HG03378 (cell line): ENCODE data around the gene MARK4.
"Not testable (repeated sequence)": the region's sequence is repeated elsewhere in the genome, so short reads cannot be mapped to it uniquely, and the experiment has no call there.

ENCODE experiments used
- ATAC-seq: cut with Tn5 transposase; IDR thresholded peaks from one replicate; pipeline ENCODE4 v1.9.1; 2021; ENCODE audit warnings: mild to moderate bottlenecking, moderate library complexity; ENCODE audit not compliant: unreplicated experiment

MARK4 gene

DNA sequence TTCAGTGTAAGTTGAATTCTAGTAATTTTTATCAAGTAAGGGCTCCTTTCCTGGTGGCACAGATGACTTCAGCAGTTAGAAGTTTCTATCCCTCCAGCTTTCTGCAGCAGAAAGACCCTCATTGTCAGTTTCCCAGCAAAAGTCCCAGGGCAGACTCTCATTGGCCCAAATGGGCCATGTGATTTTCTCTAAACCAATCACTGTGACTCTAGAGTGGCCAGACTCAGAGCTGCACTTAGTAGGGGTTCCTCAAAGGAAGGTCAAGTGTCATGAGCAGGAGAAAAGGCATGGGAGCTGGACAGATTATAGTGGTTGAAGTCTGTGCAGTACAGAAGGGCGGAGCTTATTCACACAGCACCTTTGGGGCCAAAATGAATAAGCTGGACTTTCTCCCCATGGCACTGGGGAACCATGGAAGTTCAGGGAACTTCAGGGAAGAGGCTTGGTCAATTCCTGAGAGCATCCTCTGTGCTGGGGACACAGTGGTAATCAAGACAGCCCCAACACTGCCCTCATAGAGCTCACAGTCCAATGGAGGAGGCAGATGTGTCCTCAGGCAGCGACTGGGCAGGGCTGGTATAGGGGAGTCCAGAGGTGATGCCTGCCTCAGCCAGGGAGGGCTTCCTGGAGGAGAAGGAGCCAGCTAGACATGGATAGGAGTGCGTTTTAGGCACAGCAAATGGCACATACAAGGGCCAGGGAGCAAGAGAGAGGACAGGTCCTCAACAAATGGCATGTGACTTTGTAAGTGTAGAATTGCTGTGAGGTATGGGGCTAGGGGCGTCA, 53.3 kb downstream of the MARK4 start:
- ATAC-seq = no peak

DNA sequence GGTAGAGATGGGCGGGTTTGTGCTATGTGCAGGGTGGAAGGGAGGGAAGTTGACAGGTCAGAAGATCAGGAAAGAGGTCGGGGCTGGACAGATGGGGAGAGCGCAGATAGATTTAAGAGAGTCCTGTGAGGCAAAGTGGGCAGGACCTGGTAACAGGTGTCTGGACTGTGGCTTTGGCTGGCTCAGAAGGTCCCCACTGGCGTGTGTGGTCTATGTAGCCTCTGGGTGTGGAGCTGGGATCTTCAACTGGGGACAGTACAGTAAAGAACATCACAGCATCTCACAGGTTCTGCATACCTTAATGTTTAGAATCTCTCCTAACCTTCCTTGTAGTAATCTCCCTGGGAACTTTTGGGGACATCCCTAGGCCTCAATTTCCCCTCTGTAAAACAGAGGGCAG, 53.9 kb downstream of the MARK4 start:
- ATAC-seq = no peak

DNA sequence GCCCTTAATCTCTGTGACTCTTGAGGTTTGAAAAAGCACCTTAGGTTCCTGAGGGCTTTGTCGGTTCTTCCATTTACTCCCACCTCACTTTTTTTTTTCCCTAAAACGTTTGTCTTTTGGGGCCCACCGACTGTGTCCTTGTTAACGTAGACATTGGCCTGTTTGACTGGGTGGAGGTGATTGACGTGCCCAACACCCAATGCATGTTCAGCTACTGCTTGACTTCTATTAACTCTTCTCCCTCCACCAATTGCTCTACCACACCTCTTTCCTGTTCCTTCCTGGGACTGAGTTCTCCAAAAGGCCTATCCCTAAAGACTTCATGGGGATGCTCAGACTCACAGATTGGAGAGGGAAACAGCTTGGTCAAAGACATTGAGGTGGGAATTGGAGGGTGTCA, 54.4 kb downstream of the MARK4 start:
- no peak for ATAC-seq

DNA sequence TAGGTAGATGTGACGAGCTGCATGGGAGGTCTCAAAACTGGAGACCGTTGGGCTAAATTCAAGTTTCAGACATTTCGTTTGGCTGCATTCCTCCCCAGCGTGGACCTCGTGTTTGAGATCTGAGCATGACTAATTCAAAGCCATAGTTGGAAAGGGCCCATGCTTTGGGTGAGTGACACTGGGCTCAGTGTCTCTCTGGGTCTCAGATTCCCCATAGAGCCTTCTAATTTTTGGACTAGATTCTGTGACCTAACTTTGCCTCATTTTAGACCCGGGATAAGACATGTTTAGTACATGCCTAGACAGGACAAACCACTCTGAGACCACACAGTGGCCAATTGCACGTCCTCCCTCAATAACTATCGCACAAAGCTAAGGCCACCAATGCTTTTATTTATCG, 55.0 kb downstream of the MARK4 start:
- no peak for ATAC-seq

DNA sequence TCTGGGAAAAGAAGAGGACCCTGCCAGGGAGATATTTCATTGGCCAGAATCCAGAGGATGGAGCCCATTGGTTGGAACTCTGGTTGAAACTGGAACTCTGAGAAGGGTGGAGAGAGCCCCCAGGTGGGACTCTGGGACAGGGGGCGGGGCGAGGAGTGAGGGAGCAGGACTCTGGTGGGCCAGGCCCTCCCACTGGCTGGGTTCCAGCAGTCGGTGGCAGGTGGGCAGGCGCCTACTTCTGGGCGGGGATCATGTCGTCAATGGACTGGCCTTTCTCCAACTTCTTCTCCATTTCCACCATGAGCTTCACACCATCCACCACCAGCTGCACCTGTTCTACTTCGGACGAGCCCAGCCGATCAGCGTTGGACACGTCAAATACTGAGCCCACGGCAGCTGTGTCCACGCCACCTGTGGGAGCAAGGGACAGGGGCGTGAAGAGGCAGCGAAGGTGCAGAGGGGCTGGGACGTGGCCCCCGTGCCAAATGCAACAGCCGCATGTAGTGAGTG, 55.5 kb downstream of the MARK4 start:
- ATAC-seq = no peak

DNA sequence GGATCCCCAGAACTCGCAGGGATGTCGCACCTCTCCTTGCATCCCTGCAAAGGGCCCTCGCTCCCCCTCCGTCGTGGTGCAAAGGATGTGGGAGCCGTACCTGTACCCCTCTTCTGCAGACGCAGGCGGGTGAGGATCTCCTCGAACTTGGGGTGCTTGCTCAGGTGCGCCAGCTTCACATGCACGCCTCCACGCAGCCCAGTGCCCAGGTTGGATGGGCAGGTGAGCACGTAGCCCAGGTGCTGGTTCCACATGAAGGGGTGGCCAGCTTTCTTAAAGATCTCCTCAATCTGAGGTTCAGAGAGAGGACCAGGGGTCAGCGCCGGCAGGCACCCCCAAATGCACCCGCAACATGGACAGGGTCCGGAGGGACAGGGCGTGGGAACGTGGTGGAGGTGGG, 56.3 kb downstream of the MARK4 start:
- no peak for ATAC-seq

DNA sequence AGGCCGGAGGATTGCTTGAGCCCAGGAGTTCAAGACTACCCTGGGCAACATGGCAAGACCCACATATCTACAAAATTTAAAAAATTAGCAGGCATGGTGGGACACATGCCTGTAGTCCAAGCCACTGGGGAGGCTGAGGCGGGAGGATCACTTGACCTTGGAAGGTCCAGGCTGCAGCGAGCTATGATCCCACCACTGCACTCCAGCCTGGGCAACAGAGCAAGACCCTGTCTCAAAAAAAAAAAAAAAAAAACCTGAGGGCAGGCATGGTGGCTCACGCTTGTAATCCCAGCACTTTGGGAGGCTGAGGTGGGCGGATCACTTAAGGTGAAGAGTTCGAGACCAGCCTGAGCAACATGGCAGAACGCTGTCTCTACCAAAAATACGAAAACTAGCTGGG, 58.3 kb downstream of the MARK4 start:
- ATAC-seq = not testable (repeated sequence)

DNA sequence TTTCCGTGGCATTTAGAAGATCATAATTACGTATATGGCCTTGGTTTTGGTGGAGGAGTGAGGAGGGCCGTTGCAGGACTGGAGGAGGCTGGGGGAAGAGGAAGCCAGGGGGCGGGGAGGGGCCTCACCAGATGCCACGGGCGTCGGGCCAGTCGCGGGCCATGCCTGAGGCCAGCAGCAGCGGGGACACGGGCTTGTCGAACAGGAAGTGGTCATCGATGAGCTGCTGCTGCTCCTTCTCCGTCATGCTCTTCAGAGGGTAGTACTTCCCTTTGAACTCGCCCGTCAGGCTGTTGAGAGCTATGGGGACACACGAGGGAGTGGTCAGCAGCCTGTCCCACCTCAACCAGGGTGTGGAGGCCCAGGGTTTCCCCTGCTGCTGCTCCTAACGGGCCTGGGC, 60.5 kb downstream of the MARK4 start:
- no peak for ATAC-seq

DNA sequence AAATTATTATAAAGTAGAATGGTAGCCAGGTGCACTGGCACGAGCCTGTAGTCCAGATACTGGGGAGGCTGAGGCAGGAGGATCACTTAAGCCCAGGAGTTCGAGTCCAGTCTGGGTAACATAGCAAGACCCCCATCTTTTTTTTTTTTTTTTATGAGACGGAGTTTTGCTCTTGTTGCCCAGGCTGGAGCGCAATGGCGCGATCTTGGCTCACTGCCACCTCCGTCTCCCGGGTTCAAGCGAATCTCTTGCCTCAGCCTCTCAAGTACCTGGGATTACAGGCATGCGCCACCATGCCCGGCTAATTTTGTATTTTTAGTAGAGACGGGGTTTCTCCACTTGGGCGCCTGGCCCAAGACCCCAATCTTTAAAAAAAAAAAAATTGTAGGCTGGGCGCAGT, 61.2 kb downstream of the MARK4 start:
- not testable (repeated sequence) for ATAC-seq

DNA sequence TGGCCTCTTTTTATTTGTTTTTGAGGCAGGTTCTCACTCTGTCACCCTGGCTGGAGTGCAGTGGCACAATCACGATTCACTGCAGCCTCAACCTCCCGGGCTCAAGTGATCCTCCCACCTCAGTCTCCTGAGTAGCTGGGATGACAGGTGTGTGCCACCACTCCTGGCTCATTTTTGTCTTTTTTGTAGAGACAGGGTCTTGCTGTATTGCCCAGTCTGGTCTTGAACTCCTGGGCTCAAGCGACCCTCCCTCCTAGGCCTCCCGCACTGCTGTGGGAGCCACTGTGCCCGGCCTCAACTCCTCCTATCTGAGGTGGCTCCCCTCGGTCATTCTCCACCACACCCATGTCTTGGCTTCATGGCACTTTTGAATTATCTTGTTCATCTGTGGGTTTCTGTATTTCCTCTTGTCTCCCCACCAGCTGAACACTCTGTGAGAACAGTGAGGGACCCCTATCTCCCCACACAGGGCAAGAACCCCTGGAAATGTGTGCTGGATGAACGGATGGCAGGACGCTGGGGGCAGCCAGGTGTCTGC, 63.7 kb downstream of the MARK4 start:
- ATAC-seq = no peak

DNA sequence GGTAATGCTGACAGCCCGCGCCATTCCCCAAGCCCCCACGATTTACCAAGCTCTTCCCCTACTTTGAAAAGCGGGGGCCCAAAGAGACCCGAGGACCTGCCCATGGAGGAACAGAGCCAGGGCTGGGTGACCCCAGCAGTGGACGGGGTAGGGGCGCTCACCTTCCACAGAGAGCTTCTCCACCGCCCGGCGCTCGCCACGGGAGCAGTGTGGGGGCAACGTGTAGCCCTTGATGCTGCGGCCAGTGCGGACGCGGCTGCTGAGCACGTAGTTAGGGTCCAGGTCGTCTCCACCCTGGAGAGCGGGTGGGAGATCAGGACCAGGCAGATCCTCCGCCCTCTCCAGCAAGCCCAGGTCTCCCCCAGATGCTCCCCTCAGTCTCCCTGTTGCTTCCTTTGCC, 64.2 kb downstream of the MARK4 start:
- ATAC-seq = no peak

DNA sequence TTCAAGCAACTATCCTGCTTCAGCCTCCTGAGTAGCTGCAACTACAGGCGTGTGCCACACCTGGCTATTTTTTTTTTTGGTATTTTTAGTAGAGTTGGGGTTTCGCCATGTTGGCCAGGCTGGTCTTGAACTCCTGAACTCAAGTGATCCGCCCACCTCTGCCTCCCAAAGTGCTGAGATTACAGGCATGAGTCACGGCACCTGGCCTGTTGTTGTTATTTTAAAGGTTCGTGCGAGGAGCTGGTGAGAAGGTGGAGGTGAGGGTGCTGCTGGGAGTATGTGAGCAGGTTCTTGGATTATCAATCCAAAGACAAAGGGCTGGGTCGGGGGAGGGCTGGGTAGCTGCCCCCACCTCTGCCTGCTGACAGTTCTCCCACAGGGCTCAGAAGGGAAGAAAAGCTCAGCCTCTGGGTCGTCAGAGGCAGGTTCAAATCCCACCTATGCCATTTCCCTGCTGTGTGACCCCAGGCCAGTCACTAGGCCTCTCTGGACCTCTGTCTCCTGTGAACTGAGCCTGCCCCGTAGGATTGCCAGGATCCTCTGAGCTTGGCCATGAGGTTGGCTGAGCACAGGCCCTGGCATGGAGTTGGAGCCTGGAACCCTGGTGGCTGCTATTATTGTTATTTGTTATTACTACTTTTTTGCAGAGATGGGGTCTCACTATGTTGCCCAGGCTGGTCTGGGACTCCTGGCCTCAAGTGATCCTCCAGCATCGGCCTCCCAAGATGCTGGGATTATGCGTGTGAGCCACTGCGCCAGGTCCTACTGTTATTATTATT, 70.1 kb downstream of the MARK4 start:
- ATAC-seq = no peak

DNA sequence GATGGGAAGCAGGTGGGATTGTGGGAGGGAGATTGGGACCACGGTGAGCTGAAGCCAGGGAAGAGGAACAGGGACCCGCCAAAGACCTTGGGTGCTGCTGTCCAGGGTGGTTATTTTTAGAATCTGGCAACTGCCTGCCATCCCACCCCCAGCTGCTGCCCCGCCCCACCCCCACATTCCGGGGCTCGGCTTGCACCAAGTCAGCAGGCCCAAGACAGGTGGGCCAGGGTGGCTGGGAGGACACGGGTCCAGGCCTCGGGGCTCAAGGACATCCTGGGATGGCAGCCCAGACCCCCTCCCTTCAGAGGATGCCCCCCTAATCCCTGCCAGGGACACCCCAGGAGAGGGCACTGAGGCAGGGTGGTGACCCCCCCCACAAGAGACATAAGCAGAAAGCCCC, 70.8 kb downstream of the MARK4 start:
- no peak for ATAC-seq

DNA sequence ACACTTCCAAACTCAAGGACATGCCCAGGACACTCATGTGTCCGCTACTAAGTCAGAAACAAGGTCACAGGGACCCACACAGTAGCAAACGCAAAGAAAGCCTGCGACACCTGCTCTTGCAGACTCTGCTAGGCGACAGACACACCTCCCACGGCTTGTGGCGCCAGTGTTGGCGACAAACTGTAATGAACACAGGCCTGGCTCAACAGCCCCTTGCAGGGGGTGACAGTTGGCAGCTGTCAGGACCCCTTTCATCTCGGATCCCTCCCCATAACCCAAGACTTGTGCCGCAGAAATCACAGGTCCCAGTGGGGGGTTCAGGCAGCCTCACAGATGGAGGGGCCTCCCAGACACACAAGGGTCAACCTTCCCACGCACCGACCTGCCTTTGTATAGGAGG, 71.2 kb downstream of the MARK4 start:
- no peak for ATAC-seq

DNA sequence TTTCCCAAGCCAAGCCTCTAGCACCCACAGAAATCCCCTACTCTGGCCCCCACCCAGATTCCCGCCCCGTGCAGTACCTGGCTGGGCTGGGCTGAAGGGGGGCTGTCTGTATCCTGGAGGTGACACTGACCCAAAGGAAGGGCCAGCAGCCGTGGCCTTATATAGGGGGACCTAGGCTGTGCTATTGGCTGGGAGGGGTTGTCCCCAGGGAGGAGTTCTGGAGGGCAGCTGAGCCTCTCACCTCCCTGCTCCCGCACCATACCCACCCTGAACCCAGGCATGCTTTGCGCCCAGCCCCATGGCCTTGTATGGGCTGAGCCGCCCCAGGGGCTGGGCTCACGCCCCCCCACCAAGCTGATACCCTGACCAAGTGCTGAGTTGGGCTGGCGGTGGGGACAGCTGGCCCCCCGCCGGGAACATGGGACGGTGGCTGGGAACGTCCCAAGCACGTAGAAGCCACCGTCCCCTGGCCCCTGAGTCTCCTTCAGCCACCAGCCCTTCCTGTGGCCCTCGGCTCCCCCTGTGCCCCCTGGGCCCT, 71.7 kb downstream of the MARK4 start, which contains the start of gene CKM:
Gene CKM (minus strand): TSS at position 132 of the 538 bp plus-strand sequence. CDS start 3,162 bp downstream, outside the sequence.
- ATAC-seq = no peak

DNA sequence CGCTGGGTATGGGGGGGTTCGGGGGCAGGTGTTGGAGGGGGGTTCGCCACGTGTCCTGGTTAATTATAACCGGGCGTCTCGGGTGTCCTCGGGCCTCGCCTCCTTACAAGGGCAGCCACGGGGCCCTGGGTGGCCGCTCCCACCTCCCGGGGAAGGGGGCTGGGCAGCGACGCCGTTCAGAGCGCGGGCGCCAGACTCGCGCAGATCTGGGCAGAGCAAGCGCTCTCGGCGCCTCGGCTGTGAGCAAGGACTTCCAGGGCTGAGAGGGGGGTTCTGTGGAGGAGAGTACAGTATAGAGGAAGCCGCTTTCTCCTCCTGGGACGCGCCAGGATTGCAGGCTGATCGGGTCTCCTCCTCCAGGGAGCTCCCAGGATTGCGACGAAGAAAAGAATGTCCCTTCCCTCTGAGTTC, 72.6 kb downstream of the MARK4 start:
- no peak for ATAC-seq

DNA sequence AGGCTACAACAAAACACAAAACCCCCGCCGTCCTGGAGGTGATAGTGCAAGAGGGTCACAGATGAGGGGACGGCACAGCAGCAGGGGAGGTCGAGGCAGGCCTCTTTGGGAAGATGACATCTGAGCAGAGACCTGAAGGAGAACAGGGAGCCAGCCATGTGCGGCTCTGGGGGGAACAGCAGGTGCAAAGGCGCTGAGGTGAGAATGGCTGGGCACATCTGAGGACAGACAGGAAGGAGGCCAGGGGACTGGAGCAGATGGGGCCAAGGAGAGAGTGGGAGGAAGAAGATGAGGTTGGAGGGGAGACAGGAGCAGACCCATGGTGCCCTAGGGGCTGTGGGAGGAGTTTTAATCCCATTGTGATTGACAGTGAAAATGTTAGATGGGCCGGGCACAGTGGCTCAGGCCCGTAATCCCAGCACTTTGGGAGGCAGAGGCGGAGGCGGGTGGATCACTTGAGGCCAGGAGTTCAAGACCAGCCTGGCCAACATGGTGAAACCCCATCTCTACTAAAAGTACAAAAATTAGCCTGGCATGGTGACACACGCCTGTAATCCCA, 73.4 kb downstream of the MARK4 start:
- no peak for ATAC-seq

DNA sequence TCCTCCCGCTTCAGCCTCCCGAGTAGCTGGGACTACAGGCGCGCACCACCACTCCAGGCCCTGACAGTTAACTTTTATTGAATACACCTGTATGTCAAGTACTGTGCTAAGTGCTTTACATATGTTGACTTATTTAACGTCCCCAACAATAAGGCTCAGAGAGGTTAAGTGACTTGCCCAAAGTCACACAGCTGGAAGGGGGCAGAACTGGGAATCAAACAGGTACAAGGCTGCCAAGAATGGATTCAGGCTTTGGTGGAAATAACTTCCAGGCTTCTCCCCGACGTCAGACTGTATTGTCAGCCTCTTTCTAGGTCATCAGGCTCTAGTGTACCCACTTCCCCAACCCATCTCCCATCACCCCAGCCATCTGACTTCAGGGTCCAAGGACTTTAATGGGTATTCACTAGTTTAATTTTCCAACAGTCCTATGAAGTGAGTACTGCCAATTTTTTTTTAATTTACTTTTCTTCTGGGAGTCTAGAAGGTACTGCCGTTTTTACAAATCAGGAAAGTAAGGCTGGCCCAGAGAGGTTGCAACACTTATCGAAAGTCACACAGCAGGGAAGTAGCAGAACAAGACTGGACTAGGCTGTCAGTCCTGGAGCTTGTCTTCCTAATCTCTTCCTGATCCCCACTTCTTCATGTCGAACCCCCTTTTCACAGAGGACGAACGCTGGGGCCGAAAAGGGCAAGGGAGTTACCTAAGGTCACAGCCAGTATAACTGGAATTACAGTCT, 76.5 kb downstream of the MARK4 start:
- no peak for ATAC-seq

DNA sequence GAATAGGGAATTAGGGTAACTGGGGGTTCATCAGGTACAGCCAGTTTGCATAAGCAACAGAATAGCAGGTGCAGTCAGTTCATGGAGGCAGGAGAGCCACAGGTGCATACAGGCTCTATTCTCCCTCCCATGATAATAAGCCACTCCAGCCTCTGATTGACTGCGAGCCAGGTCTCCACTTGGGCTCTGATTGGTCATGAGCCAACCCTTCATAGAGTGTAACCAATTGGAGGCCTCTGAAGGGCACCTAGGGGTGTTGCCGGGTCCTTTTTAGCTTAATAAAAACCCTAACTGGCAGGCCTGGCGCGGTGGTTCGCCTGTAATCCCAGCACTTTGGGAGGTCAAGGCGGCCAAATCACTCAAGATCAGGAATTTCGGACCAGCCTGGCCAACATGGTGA, 80.3 kb downstream of the MARK4 start:
- ATAC-seq = no peak

DNA sequence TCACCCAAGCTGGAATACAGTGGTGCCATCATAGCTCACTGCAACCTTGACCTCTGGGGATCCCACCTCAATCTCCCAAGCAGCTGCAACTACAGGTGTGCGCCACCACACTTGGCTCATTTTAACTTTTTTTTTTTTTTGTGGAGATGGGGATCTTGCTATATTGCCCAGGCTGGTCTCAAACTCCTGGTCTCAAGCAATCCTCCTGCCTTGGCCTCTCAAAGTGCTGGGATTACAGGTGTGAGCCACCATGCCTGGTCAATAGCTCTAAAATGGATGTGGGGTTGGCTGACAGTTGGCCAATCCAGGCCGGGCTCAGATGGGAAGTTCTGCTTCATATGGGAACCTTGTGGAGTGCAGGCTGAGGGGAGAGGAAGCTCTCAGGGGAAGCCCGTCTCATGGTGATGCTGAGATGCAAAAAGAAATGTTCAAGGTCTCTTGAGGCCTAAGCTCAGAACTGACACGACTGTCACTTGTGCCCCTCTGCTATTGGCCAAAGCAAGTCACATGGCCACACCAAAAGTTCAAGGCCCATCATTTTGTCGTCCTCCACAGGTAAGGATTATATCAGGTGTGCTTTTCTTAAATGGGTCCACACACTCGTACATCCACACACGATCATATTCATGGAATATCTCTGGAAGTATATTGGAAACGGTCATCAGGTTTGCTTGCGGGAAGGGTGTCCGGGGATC, 82.7 kb downstream of the MARK4 start:
- ATAC-seq = no peak
